C4-2B (cell line): Measurements from ENCODE around the gene ST3GAL2.
"Not testable (repeated sequence)": the region's sequence is repeated elsewhere in the genome, so short reads cannot be mapped to it uniquely, and the experiment has no call there.

Experiments used
- ZFX ChIP-seq: fragments of 450-650 bp; IDR thresholded peaks from 2 replicates; pipeline ENCODE4 v1.6.1; 2017
- TF ChIP-seq, protein P1 (sequence below): fragments of 450-650 bp; conservative IDR thresholded peaks from 2 replicates; pipeline ENCODE4 v1.5.1; 2017; ENCODE audit warnings: mild to moderate bottlenecking

DNA sequence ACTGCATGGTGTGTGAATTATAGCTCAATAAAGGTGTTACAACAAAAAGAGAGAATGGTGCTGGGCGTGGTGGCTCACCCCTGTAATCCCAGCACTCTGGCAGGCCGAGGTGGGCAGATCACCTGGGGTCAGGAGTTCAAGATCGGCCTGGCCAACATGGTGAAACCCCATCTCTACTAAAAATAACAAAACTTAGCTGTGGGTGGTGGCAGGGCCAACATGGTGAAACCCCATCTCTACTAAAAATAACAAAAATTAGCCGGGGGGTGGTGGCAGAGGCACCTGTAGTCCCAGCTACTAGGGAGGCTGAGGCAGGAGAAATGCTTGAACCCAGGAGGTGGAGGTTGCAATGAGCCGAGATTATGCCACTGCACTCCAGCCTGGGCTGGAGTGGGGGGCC, 32.8 kb downstream of the ST3GAL2 start:
- TF ChIP-seq, protein P1, sequence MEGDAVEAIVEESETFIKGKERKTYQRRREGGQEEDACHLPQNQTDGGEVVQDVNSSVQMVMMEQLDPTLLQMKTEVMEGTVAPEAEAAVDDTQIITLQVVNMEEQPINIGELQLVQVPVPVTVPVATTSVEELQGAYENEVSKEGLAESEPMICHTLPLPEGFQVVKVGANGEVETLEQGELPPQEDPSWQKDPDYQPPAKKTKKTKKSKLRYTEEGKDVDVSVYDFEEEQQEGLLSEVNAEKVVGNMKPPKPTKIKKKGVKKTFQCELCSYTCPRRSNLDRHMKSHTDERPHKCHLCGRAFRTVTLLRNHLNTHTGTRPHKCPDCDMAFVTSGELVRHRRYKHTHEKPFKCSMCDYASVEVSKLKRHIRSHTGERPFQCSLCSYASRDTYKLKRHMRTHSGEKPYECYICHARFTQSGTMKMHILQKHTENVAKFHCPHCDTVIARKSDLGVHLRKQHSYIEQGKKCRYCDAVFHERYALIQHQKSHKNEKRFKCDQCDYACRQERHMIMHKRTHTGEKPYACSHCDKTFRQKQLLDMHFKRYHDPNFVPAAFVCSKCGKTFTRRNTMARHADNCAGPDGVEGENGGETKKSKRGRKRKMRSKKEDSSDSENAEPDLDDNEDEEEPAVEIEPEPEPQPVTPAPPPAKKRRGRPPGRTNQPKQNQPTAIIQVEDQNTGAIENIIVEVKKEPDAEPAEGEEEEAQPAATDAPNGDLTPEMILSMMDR = not testable (repeated sequence)
- TF ChIP-seq ZFX = not testable (repeated sequence)
